MM.1S (cell line): ENCODE data around the gene DUSP12.

Experiments
- EZH2 ChIP-seq: fragments of 300-600 bp; sonication (generic); optimal IDR thresholded peaks from 2 replicates; pipeline ENCODE3; 2017; ENCODE audit warnings: low read depth, mild to moderate bottlenecking, antibody characterized with exemption, low read length, mixed read lengths
- TF ChIP-seq, protein P1 (sequence below): fragments of 300-600 bp; sonication (generic); IDR thresholded peaks from 2 replicates; pipeline ENCODE4 v1.5.1; 2016; ENCODE audit warnings: antibody characterized with exemption, low read length, mixed read lengths

DNA sequence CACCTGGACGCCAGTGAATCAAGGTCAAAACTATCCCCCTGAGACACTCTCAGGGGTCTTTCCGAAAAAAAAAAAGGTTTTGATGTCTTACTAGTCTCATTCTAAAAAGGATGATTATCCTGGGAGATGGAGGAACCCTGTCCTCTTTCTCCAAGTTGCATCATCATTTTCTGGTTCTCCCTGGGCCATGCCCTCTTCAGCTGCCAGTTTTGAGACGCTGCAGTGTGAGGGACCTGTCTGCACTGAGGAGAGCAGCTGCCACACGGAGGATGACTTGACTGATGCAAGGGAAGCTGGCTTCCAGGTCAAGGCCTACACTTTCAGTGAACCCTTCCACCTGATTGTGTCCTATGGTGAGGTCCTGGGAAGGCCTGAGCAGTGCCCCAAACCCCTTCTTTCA lies 39.0 kb upstream of the DUSP12 start:
- TF ChIP-seq, protein P1, sequence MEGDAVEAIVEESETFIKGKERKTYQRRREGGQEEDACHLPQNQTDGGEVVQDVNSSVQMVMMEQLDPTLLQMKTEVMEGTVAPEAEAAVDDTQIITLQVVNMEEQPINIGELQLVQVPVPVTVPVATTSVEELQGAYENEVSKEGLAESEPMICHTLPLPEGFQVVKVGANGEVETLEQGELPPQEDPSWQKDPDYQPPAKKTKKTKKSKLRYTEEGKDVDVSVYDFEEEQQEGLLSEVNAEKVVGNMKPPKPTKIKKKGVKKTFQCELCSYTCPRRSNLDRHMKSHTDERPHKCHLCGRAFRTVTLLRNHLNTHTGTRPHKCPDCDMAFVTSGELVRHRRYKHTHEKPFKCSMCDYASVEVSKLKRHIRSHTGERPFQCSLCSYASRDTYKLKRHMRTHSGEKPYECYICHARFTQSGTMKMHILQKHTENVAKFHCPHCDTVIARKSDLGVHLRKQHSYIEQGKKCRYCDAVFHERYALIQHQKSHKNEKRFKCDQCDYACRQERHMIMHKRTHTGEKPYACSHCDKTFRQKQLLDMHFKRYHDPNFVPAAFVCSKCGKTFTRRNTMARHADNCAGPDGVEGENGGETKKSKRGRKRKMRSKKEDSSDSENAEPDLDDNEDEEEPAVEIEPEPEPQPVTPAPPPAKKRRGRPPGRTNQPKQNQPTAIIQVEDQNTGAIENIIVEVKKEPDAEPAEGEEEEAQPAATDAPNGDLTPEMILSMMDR = no peak
- TF ChIP-seq EZH2 = no peak
